ENCODE measurements around the gene ADCY7. TPM values are rescaled to one million over a fixed set of nuclear protein-coding genes. Genes with fewer than 3 reads are reported as not detected.

Gene ADCY7
- total and polyA plus RNA-seq, 12 donors, result 2.8 to 44.4 (median 17.5) TPM

- intact Hi-C loops (cut with DNase I), result no loop called here
- WGBS, 4 donors, result 83 to 94% (median 88%) methylated on average over 5 to 12 of the region's 12 CpGs
- H3K4me3 ChIP-seq, result no peak overlapping the region
- H3K36me3 ChIP-seq (replicated peaks in 1 of 2), result no peaks in the 10 kb centered on the region
- no peak overlapping the region for H3K27ac ChIP-seq
- H3K27me3 ChIP-seq, result no peaks in the 10 kb centered on the region
- peak in 1 of 7 donors; percentile 2 for DNase-seq
- no peaks in the 10 kb centered on the region for H3K9me3 ChIP-seq (replicated peaks in 1 of 3)
- TF ChIP-seq CTCF (IDR thresholded peaks at IDR 0.05) (no peak), POLR2A (IDR thresholded peaks at IDR 0.05) (no peak)
- no peaks in the 10 kb centered on the region for H3K4me1 ChIP-seq (replicated peaks in 1 of 2)
These were observed 33.3 kb downstream of the ADCY7 start for GRCh38 chr16:50299508-50300105.

DNA sequence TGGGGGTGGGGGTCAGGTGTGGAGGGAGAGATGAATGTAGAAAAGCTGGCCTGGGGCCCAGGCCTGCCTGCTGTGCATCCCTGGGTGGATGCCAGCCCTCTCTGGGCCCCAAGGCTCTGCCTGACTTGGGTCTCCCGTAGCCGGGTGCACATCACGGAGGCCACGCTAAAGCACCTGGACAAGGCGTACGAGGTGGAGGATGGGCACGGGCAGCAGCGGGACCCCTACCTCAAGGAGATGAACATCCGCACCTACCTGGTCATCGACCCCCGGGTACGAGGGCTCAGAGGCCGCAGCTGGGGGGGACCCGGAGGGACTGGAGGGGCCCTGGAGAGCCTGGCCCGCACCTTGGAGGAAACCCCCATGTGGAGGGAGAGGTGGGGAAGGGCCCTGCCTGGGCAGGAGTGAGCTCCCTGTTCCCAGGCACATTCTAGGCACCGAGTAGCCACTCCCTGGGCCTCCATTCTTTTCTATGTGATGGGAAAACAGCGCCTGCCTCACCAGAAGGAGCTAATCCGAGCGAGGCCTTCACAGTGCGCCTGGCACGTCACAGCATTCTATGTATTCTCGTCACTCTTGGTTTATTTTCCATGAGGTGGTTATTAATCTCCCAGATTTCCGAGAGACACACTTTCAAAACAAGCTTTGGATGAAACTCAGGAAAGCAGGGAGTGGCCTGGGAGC, 34.7 kb downstream of the ADCY7 start:
- intact Hi-C loops (cut with DNase I), result no loop called here
- no peak overlapping the region for H3K27ac ChIP-seq
- H3K4me3 ChIP-seq, result no peak overlapping the region
- no peaks in the 10 kb centered on the region for H3K27me3 ChIP-seq
- no peaks in the 10 kb centered on the region for H3K36me3 ChIP-seq (replicated peaks in 1 of 2)
- 84 to 91% (median 86%) methylated on average over 15 to 23 of the region's 23 CpGs for WGBS, 4 donors
- H3K4me1 ChIP-seq (replicated peaks in 1 of 2), result no peaks in the 10 kb centered on the region
- TF ChIP-seq POLR2A (IDR thresholded peaks at IDR 0.05), result no peak
- no peak for TF ChIP-seq CTCF (IDR thresholded peaks at IDR 0.05)
- peak in 3 of 7 donors; percentile 12 to 32 (median 13) for DNase-seq
- no peaks in the 10 kb centered on the region for H3K9me3 ChIP-seq (replicated peaks in 1 of 3)

GRCh38 chr16:50301626-50302471, 35.5 kb downstream of the ADCY7 start:
- Histone ChIP-seq H3K9me3 (replicated peaks in 1 of 3) (no peaks in the 10 kb centered on the region), H3K27ac (no peak overlapping the region), H3K36me3 (replicated peaks in 1 of 2) (no peaks in the 10 kb centered on the region), H3K4me3 (no peak overlapping the region), H3K27me3 (no peaks in the 10 kb centered on the region), H3K4me1 (replicated peaks in 1 of 2) (no peaks in the 10 kb centered on the region)
- no peak for TF ChIP-seq CTCF (IDR thresholded peaks at IDR 0.05)
- no peak for TF ChIP-seq POLR2A (IDR thresholded peaks at IDR 0.05)
- DNase-seq, result peak in 5 of 7 donors; percentile 54 to 77 (median 69)
- 64 to 81% (median 71%) methylated on average over 11 to 21 of the region's 21 CpGs for WGBS, 4 donors
- intact Hi-C loops (cut with DNase I), result no loop called here

GRCh38 chr16:50302472-50303005, 36.2 kb downstream of the ADCY7 start:
- Histone ChIP-seq H3K4me3 (no peak overlapping the region), H3K4me1 (replicated peaks in 1 of 2) (no peaks in the 10 kb centered on the region), H3K36me3 (replicated peaks in 1 of 2) (no peaks in the 10 kb centered on the region), H3K9me3 (replicated peaks in 1 of 3) (no peaks in the 10 kb centered on the region), H3K27me3 (no peaks in the 10 kb centered on the region), H3K27ac (no peak overlapping the region)
- TF ChIP-seq POLR2A (IDR thresholded peaks at IDR 0.05) (no peak), CTCF (IDR thresholded peaks at IDR 0.05) (no peak)
- peak in 1 of 7 donors; percentile 2 for DNase-seq
- 92 to 95% (median 93%) methylated on average over 14 to 15 of the region's 15 CpGs for WGBS, 4 donors
- intact Hi-C loops (cut with DNase I), result no loop called here
